GM19397 (cell line): ENCODE results near the gene QKI.
"Not testable (repeated sequence)": the region's sequence is repeated elsewhere in the genome, so short reads cannot be mapped to it uniquely, and the experiment has no call there.

Experiments
- ATAC-seq: cut with Tn5 transposase; IDR thresholded peaks from one replicate; pipeline ENCODE4 v1.9.1; 2021; ENCODE audit warnings: mild to moderate bottlenecking, moderate library complexity; ENCODE audit not compliant: unreplicated experiment

Gene QKI

DNA sequence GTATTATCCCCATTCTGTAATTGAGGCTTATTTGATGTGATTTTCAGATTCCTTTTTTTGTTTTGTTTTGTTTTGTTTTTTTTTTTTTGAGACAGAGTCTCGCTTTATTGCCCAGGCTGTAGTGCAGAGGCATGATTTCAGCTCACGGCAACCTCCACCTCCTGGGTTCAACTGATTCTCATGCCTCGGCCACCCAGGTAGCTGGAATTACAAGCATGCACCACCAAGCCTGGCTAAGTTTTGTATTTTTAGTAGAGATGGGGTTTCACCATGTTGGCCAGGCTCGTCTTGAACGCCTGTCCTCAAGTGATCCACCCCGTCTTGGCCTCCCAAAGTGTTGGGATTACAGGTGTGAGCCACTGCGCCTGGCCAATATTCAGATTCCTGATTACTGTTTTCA lies 62.4 kb downstream of the QKI start:
- ATAC-seq: not testable (repeated sequence)

DNA sequence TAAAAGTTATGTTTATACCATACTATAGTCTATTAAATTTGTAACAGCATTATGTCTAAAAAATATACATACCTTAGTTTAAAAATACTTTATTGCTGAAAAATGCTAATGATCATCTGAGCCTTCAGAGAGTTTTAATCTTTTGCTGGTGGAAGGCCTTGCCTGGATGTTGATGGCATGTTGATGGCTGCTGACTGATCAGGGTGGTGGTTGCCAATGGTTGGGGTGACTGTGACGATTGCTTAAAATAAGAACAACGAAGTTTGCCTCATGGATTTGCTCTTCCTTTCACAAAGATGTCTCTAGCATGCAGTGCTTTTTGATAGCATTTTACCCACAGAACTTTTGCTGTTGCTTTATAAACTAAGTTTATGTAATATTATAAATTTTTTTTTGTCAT lies 68.6 kb downstream of the QKI start:
- no peak for ATAC-seq

DNA sequence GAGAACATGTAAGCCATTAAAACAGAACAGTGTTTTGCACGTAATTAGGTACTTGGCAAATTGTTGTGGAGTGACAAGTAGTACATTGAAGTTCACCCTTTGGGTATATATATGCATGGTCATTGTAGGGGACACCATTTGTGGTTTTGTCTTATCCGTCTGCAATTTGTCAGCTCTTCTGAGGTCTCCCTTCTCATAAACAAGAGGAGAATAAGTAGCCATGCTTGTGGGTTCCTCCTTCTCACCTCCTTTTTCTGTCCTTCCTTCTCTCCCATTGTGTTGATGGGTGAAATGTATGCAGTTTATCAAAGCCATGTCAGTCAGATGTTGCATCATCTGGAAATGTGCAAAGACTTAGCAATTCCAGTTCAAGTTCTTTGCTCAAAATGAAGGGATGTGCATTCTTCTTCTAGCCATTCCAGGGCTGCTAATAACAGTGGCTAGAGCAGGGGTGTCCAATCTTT lies 70.9 kb downstream of the QKI start:
- ATAC-seq: no peak

DNA sequence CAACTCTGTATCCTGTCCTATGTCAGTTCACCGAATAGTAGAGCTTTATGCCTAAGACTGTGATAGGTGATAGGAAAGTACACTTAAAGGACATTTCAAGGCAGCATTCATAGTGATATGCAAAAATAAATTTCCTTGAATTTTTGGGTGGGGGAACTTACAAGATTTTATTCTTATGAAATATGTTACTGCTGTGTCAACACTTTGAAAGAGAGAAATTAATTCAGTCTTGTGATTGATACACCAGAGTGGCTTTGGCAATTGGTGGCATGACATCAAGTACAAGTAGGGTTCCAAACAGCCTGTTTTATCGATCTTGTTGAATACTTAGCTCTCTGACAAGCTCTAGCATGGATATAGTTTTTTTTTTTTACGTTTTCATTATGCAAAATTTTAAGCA lies 72.3 kb downstream of the QKI start:
- ATAC-seq: no peak

DNA sequence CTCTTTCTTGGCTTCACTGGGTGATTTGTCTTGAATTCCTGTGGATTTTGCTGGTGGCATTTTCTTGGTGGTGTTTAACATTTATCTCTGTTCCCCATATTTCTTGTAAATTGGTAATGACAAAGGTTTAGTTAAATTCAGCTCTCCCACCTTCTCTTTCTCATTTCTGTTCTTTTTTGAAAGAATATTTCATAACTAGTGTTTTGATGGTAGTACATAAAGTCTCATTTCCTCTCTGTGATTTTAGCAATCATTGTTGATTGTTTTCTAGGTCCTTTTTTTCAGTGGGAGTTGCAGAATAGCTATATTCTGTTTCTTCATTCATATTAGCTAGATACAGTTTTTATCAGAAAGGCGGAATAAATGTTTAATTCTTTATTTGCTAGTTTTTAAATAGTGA lies 73.1 kb downstream of the QKI start:
- ATAC-seq: no peak

DNA sequence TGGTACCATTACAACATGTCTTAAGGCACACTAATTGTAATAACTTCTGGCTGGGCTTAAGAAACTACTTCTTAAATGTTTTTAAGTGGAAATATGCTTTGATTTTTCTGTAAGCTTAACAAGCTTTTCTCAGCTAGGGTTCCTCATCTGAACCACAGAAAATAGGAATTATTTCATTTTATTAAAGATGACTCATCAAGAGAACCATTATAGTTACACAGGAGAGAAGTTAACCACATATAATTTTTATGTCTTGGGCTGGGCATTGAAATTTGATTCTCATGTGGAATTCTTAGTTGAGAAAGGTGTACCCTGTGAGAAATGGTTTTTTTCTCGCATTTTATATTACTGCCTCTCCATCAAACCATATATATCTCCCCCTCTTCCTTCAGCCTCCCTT lies 75.1 kb downstream of the QKI start:
- no peak for ATAC-seq

DNA sequence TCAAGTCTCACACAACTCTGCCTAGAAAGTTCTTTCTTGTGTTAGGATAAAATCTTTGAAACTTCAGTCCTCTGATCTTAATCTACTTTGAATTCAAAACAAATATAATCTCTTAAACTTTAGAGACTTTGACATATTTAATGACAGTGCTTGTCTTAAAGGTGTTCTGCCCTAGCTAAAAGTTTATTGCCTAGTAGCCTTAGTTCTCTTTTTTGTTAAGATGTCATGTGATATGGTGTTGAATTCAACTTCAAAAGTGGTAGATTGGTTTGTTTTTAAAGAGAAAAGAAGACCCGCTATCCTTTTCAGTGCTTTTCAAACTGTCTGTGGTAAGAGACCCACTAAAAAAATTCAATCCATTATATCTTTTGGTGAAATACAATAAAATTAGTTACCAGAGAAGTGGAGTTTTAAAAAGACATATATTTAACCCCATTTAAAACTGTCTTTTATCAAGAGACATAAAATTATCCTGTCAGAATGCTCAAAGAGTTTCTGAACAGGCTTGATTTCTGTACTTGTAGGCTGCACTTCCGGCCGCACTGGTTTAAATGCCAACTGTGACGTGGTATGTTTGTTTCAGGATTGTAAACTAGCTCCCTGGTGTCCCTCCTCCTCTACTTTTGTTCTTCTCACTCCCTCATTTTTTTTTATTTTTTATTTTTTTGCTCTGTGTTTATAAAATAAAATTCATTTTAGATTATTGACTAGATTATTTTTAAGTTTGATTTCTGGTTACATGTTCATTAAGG lies 76.5 kb downstream of the QKI start:
- ATAC-seq: no peak

DNA sequence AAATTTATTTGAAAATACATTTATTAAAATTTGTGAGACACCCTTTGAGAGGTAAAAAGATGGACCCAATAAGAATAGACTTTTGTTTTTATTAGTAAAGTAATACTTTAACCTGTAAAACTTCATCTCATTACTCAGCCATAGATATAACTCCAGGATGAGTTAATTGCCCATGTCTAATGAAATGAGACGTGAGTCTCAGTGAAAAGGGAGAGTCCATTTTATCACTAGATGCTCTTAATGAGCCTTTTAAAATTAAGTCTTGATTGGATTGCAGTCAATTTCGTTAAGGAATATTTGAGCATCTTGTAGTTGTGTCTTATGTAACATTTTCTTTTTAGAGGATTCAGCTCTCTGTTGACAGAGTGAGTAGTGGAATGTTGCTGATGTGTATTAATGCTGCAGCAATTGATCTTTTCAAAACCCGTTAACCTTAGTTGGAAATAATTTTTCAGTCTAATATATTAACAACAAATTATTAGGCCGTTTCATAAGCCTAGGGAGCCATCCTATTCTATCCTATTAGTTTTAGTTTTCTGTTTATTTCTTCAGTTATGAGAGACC lies 77.3 kb downstream of the QKI start:
- no peak for ATAC-seq

DNA sequence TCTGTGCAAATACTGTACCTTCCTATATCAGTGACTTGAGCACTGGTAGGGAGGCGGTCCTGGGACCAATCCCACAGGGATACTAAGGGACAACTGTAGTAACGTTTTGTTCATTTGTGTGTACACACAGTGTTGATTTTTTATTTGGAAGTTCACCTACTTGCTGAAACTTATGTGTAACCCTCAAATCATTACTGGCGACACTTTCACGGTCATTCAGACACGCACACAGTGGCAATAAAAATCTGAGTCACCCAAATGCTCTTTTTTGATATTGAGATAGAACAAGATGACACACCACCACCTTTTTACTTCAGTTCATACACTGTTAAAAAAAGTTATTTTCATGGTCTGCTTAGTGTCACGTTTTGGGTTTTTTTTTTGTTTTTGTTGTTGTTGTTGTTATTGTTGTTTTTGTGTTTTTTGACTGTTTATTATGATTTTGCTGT lies 79.8 kb downstream of the QKI start:
- ATAC-seq: no peak

DNA sequence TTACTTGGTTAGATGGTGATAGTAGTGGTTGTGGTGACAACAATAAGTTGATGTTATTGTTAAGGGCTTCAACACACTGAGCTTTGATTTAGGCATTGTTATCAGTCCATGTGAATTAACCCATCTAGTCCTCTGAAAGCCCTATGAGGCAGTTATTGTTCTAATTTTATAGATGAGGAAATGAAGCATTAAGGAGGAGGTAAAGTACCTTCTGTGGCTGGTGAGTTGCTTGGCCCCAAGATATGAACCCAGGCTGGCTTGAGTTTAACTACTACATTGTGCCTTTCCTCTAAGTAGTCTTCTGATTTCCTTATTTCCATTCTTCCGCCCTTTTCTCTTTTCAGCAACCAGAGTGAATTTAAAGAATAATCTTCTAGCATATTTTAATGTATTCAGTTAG lies 81.7 kb downstream of the QKI start:
- ATAC-seq: no peak

DNA sequence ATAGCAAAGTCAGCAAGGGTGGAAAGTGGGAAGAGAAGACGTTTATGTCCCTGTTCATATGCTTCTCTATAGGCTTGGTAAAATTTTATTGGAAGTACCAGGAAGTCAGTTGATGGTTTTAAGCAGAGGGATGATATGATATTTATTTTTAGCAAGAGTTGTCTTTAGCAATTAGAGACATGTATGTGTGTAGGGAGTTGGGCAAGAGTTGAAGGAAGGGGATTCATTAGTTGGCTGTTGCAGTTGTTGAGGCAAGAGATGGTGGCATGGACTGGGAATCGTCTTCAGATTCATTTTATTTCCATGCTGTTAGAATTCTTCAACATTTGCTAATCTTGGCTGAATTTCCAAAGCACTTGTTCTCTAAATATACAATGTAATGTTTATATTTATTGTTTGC lies 85.6 kb downstream of the QKI start:
- ATAC-seq: no peak

DNA sequence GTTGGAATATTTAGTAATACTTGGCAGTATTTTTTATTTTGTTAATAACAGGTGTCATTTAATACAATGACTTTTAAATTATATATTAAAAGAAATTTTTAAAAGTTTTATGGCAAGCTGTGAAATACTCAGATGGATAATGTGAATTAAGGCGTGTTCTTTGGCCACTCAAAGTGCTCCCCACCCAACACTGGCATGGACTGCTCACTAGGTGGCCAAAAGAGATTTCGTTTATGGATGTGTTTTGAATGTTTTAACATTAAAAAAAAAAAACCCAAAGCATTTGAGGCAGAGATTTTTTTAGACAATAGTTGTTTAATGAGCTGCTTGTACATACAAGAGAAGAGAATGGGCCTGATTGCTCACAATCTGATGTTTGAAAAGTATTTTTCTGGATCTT lies 86.5 kb downstream of the QKI start:
- ATAC-seq: no peak

DNA sequence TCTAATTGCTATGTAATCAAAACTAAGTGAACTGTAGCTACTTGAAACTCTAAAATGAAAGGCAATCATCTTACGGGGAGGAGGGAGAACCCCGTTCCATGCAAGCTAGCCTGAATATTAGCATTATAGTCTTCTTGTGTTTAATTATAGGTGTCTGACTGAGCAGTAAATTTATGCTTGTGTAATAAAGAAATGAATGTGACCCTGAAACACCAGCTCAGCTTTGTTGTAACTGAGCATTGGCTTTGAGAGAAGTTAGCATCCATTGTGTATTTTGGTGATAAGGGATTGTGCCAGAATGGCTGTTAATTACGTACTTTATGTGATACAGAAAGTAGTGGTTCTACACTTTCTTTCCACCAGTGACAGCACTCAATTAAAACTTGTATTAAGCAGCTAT lies 86.9 kb downstream of the QKI start:
- no peak for ATAC-seq

DNA sequence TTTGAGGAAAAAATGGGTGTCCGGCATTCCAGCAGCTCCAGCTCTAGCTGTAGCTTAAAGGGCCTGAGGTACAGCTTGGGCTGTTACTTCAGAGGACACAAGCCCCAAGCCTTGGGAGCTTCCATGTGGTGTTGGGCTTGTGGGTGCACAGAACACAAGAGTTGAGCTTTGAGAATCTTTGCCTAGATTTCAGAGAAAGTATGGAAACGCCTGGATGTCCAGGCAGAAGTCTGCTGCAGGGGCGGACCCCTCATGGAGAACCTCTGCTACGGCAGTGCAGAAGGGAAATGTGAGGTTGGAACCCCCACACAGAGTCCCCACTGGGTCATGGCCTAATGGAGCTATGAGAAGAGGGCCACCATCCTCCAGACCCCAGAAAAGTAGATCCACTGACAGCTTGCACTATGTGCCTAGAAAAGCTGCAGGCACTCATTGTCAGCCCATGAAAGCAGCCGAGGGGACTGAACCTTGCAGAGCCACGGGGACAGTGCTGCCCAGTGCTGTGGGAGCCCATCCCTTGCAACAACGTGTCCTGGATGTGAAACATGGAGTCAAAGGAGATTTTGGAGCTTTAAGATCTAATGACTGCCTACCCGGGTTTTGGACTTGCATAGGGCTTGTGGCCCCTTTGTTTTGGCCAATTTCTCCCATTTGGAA lies 90.6 kb downstream of the QKI start:
- ATAC-seq: no peak

DNA sequence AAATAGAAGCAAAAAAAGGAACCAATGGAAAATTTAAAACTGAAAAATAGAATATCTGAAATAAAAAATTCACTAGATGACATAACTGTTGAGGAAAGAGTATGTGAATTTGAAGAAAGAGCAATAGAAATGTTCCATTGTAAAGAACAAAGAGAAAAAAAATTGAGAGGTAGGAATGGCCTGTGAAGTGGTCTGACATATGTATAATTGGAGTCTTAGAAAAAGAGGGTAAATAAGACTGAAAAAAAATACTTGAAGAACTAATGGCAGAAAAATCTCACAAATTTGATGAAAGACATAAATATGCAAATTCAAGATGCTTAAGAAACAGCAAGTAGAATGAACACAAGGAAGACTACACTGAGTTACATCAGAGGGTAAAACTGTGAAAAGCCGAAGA lies 93.4 kb downstream of the QKI start:
- ATAC-seq: no peak

DNA sequence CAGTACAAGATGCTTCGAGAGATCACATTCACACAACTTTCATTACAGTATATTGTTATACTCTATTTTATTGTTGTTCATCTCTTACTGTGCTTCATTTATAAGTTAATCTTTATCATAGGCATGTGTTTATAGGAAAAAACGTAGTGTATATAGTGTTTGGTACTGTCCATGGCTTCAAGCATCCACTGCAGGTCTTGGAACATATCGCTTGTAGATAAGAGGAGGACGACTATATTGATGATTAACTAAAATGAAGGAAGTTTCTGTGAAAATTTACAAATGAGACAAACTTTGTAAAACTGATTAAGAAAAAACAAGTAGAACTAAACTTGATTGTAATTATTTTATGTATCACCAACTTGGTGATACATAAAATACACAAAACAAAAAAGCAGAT lies 98.5 kb downstream of the QKI start:
- no peak for ATAC-seq

DNA sequence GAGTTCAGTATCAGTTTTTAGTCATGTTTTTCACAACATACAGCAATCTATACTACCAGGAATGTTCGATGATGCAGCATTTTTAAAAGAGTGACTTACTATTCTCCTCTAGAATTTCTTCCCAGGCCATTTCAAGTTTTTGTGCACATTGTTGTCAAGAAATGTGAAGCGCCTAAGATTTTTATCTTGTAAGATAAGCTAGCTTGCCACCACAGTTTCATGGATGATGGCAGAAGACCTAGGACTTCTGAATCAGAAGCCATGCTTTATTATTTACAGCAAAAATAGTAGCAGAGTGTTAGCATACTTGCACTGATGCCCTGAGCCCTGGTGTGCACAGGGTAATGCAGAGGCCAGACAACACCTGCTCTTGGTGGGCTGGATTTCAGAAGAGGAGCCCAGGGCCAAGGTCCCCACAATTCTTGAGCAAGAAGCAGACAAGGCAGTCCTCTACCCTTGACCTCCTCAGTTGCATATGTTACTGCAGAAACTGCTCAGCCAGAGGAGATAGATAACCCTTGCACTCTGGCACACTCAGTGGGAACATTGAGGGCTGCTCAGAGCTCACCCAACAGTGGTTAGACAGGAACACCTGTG lies 99.2 kb downstream of the QKI start:
- ATAC-seq: no peak

DNA sequence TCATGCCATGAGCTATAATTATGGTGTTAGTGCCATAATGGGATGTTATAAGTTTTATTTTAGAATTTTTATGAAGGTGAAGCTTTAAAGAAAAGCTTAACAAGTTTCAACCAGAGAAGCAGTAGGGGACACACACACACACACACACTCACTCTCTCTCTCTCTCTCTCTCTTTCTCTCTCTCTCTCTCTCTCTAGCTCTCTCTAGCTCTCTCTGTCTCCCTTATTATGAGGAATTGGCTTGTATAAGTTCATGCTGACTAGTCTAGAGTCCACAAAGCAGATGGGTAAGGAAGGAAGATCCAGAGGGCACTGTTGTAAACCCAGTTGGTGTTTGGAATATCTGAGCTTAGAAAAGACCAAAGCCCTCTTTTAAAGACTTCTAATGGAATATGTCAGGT lies 102.4 kb downstream of the QKI start:
- no peak for ATAC-seq

DNA sequence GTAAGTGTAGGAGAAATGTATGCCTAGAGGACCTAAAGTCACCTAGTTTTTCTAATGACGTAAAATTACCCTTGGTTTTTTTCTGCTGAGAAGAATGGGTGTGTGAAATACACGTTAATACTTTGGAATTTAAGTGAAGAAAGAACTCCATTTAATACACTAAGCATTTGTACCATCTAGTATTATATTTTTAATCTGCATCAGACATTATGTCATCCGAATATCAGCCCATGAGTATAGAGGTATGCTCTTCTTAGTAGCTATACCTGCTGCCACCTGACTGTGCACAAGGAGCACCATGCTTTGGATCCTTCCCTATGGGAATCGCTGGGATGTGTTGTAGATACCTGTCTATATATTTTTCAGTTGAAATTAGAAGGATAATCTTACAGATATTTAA lies 106.4 kb downstream of the QKI start:
- ATAC-seq: no peak

DNA sequence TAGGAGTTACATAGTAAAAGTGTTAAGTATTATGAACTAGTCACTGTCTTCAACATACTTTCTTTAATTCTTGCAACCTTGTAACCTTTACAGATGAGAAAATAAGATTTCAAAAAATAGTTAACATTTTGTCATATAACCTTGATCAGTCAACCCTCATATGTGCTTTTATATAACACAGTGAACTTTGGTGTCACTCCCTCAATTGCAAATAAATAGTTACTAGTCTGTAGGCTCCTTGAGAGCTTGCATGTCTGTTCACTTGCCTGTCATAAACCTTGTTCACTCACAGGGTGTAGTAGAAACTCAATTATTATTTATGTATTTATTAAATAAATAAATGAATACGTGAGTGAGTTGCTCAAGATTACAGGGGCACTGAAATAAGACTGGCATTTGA lies 107.5 kb downstream of the QKI start:
- no peak for ATAC-seq

DNA sequence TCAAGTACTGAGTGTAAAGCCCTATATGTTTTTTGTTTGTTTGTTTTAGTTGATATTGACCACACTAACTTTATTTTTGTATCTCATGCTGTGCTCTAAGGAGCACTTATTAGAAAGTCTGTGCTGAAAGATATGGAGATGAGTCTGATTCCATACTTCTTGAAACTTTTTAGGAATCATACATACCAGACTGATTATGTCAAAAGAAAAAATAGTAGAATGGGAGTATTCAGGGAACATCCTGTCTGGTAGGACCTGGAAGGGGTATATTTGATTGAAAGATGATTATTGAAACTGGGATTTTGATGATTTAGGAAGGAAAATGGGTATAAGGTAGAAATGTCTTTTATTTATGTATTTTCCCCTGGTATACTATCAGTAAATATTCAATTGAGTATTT lies 111.4 kb downstream of the QKI start:
- ATAC-seq: no peak

DNA sequence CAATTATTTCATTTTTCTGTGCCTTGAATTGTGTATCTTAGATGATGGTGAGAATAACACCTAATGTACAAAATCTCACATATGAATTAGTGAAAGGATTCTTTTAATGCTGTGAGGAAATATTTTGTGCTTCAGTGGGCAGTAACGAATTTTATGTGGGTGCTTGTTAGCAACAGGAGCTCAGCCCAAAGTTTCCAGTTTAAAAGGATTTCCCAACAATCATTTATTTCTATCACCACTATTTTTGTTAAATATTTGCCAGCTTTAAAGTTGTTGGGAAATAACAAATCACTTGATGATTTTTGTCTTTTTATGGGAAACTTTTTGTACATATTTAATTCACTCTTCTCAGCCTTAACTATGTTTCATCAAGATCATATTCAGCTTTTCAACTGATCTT lies 111.8 kb downstream of the QKI start:
- no peak for ATAC-seq
